NOMO-1 treated with DMSO at 0.1 percent for 48 hours (cell line): ENCODE results near the gene CD2BP2.

Experiments used
- DNase-seq: peaks from one replicate; lab custom pipeline; 2025; ENCODE audit not compliant: unreplicated experiment; lab: John Stamatoyannopoulos, UW

Gene CD2BP2

GRCh38 chr16:30379158-30379783 is 24.2 kb upstream of the CD2BP2 start:
- no peak for DNase-seq

GRCh38 chr16:30378236-30379157 is 23.4 kb upstream of the CD2BP2 start:
- DNase-seq = peak; percentile 97

GRCh38 chr16:30377812-30378235 is 22.7 kb upstream of the CD2BP2 start:
- DNase-seq = peak; percentile 88

GRCh38 chr16:30377050-30377811 is 22.1 kb upstream of the CD2BP2 start:
- DNase-seq = peak; percentile 84

GRCh38 chr16:30376461-30376902 is 21.4 kb upstream of the CD2BP2 start:
- no peak for DNase-seq

- DNase-seq = no peak
These were observed 20.8 kb upstream of the CD2BP2 start for GRCh38 chr16:30375864-30376263.

- DNase-seq = no peak
These were observed 19.4 kb upstream of the CD2BP2 start, which contains the start of gene MYL11 for GRCh38 chr16:30374538-30374937. TSS of gene MYL11 (plus strand) at chr16:30374802. CDS start at chr16:30374858, 56 bp downstream.

- no peak for DNase-seq
These were observed 17.6 kb upstream of the CD2BP2 start for GRCh38 chr16:30372725-30373124.

GRCh38 chr16:30372038-30372712 is 17.1 kb upstream of the CD2BP2 start:
- DNase-seq = no peak

- DNase-seq = no peak
These were observed 16.2 kb upstream of the CD2BP2 start for GRCh38 chr16:30371248-30371816.

GRCh38 chr16:30370456-30371247 is 15.5 kb upstream of the CD2BP2 start, which contains the start of gene TBC1D10B:
TSS of gene TBC1D10B (minus strand) at chr16:30370494. CDS start at chr16:30370183, 311 bp downstream.
- DNase-seq = peak; percentile 100

GRCh38 chr16:30369938-30370455 is 14.9 kb upstream of the CD2BP2 start:
- no peak for DNase-seq

GRCh38 chr16:30369091-30369937 is 14.2 kb upstream of the CD2BP2 start:
- no peak for DNase-seq

- no peak for DNase-seq
These were observed 13.6 kb upstream of the CD2BP2 start for GRCh38 chr16:30368792-30369090.

- DNase-seq = peak; percentile 65
These were observed 13.1 kb upstream of the CD2BP2 start for GRCh38 chr16:30368122-30368791.

GRCh38 chr16:30367349-30368009 is 12.4 kb upstream of the CD2BP2 start:
- DNase-seq = no peak

- no peak for DNase-seq
These were observed 11.4 kb upstream of the CD2BP2 start for GRCh38 chr16:30366511-30366910.
